ENCODE results near the gene RASGRP4. TPM values are rescaled to one million over a fixed set of nuclear protein-coding genes. Genes with fewer than 3 reads are reported as not detected.

Gene RASGRP4
- total RNA-seq, 1 donor from 2014 or later = 8.1 TPM

DNA sequence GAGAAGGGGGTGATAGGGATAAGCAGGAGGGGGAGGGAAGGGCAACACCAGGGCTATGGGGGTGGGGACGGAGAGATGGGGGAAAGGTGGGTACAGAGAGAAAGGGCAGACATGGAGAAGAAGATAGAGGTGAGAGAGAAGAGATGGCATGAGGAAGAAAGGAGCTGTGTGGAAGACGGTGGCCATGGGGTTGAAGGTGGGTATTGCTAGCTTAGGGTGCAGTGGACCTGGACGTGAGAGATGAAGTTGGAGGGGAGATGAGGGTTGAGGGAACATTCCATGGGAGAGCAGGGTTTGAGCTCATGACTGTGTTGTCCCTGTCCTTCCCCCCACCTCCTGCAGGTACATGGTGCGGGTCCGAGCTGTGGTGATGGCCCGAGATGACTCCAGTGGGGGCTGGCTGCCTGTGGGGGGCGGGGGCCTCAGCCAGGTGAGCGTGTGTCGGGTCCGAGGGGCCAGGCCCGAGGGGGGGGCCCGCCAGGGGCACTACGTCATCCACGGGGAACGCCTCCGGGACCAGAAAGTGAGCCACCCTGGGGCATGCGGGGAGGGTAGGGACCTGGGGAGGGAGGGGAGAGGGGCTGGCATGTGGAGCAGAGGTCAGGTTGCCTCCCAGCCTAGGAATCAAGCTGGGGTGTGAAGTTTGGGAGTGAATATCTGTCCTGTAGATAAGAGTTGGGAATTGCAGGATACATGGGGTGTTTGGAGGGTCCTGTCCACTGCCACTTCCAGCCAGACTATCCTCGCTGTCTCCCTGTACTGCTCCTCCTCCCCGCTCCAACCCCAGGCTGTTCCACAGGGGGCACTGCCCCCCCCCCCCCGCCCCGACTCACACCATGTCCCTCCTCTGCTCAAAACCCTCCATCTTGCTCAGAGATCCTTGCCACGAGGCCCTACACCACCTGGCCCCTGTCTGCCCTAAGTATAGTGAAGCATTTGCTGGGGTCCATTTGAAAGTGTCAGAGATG is 35.8 kb downstream of the RASGRP4 start:
- H3K4me3 Mint-ChIP-seq (ENCODE audit: unreplicated experiment) = peak overlapping the region; percentile 35
- H3K4me1 Mint-ChIP-seq (ENCODE audit: unreplicated experiment) = peaks cover 15% of the 10 kb centered on the region

DNA sequence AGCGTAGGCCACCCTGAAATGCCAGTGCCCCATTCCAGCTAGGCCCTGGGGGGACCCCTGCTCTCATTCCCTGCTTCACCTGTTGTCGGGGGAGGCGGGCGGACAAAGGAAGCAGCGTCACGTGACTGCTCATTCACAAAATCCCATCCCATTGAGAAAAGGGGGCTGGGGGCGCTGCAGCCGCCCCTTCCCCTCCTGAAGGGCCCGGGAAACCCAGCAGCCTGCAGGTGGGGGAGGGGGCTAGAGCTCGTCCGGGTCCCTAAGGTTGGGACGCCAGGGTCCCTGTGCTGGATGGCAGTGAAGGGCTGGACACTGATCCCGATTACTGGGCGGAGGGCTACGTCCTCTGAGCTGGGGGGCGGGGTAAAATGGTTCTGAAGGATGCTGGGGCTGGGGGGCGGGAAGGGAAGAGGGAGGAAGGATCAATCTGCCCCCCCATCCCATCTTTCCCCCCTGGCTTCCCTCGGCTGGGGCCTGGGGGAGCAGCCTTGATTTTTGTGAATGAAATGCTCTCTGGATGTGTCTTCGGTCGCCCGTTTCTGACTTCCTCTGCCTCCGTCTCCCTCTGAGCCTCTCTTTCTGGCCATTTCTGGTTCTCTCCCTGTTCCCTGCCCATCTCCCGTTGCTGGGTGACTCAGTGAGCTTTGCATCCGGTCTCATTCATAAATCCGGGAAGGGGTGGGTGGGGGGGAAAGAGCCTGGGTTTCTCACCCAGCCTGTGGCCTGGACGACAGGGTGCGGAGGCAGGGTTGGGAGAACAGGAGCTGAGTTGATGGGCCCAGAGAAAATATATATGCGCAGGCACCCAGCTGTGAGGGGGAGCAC is 36.7 kb downstream of the RASGRP4 start:
- H3K27ac Mint-ChIP-seq (ENCODE audit: unreplicated experiment) = no peak overlapping the region

More for the DNA sequence above, 35.8 kb downstream of the RASGRP4 start:
- peak overlapping the region; percentile 5 for H3K27ac Mint-ChIP-seq (ENCODE audit: unreplicated experiment)
- peaks cover 31% of the 10 kb centered on the region for H3K27me3 Mint-ChIP-seq (ENCODE audit: unreplicated experiment)
- DNase-seq (ENCODE audit: low spot score) = peak; percentile 22
- no peaks in the 10 kb centered on the region for H3K9me3 Mint-ChIP-seq (ENCODE audit: unreplicated experiment)
- TF ChIP-seq, protein P1, sequence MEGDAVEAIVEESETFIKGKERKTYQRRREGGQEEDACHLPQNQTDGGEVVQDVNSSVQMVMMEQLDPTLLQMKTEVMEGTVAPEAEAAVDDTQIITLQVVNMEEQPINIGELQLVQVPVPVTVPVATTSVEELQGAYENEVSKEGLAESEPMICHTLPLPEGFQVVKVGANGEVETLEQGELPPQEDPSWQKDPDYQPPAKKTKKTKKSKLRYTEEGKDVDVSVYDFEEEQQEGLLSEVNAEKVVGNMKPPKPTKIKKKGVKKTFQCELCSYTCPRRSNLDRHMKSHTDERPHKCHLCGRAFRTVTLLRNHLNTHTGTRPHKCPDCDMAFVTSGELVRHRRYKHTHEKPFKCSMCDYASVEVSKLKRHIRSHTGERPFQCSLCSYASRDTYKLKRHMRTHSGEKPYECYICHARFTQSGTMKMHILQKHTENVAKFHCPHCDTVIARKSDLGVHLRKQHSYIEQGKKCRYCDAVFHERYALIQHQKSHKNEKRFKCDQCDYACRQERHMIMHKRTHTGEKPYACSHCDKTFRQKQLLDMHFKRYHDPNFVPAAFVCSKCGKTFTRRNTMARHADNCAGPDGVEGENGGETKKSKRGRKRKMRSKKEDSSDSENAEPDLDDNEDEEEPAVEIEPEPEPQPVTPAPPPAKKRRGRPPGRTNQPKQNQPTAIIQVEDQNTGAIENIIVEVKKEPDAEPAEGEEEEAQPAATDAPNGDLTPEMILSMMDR (IDR thresholded peaks at IDR 0.05; ENCODE audit: unreplicated experiment) = no peak
- H3K36me3 Mint-ChIP-seq (ENCODE audit: low read depth, unreplicated experiment) = peaks cover 8% of the 10 kb centered on the region

DNA sequence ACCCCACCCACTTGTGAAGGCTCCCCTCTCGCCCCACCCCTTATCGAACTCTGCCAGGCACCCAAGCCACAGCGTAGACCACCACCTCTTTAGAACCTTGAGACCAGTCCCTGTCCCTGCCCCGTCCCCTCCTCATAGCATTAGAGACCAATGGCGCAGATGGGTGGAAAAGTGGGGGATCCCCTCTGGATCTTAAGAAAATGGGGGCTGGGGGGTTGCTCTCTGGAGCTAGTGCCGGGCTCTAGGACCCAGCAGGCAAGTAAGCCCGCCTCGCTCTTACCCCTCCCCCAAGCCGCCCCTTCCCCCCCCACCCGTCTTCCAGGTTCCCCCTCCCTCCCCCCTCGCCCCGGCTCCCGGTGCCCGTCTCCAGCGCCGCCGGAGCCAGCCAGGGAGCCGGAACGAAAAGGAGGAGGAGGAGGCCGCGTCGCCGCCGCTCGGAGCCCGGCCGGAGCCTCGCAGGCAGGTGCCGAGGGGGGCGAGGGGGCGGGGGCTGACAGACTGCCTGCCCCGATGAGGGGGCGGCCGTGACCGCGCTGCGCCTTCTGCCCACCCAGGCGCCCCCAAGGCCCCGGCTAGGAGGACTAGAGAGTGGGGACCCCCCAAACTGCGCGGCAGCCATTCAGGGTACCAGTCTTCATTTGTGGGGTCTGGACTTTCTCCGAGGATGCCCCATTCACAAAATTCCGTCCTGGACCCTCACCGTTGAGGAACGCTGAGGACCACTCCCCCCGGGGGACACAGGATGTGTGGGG is 37.5 kb downstream of the RASGRP4 start, which contains the start of gene SPRED3:
TSS of gene SPRED3 (plus strand) at position 349 of the 752 bp plus-strand sequence. CDS start 1,606 bp downstream, outside the sequence.
- TF ChIP-seq, protein P1 (IDR thresholded peaks at IDR 0.05; ENCODE audit: unreplicated experiment) = no peak
- Mint-ChIP-seq H3K4me3 (ENCODE audit: unreplicated experiment) (peak within 1 kb of the TSS; percentile 95), H3K27me3 (ENCODE audit: unreplicated experiment) (peaks cover 26% of the 10 kb centered on the region), H3K4me1 (ENCODE audit: unreplicated experiment) (peaks cover 12% of the 10 kb centered on the region), H3K27ac (ENCODE audit: unreplicated experiment) (peak within 1 kb of the TSS; percentile 26), H3K36me3 (ENCODE audit: low read depth, unreplicated experiment) (peaks cover 8% of the 10 kb centered on the region), H3K9me3 (ENCODE audit: unreplicated experiment) (no peaks in the 10 kb centered on the region)
- DNase-seq (ENCODE audit: low spot score) = peak; percentile 33

More for the DNA sequence above, 36.7 kb downstream of the RASGRP4 start:
- peaks cover 8% of the 10 kb centered on the region for H3K36me3 Mint-ChIP-seq (ENCODE audit: low read depth, unreplicated experiment)
- H3K9me3 Mint-ChIP-seq (ENCODE audit: unreplicated experiment) = no peaks in the 10 kb centered on the region
- H3K4me3 Mint-ChIP-seq (ENCODE audit: unreplicated experiment) = peak overlapping the region; percentile 89
- TF ChIP-seq, protein P1 (IDR thresholded peaks at IDR 0.05; ENCODE audit: unreplicated experiment) = no peak
- peaks cover 15% of the 10 kb centered on the region for H3K4me1 Mint-ChIP-seq (ENCODE audit: unreplicated experiment)
- peaks cover 27% of the 10 kb centered on the region for H3K27me3 Mint-ChIP-seq (ENCODE audit: unreplicated experiment)
- DNase-seq (ENCODE audit: low spot score) = peak; percentile 15

DNA sequence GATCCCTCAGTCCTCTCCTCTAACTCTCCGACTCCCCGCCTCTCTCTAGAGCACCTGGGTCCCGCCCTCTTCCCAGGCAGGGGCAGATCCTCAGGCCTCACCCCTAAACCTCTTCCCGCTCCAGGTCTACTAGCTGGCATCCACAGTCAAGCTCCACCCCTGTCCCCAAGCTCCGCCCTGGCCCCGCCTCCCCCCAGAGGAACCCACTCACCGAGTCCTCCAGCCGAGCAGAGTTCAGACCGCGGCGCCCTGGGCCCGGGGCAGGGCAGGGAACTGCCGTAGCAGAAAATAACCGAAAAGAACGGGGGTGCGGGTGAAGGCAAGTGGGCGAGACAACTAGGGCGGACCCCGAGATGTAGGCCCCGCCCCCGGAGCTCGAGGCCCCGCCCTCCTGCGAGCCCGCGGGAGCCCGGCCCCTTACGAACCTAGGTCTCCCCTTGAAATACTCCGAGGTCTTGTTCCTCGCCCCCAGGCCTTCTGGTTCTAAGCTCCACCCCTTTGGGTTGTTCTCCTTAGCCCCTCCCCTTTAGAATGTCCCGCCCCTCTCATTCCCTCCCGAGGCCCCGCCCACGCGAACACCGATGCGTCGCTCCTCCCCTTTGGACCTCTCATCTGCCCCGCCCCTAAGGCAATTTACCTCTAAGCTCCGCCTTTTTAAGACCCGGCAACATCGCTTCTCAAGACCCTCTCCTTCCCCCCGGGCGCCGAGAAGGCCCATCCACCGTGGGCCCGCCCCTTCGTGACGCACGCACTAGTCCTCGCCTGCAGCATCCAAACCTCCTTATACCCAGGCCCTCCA is 38.3 kb downstream of the RASGRP4 start, which contains the start of gene GGN:
TSS of gene GGN (minus strand) at position 485 of the 799 bp plus-strand sequence. CDS start 773 bp downstream, outside the sequence.
- H3K27ac Mint-ChIP-seq (ENCODE audit: unreplicated experiment) = peak within 1 kb of the TSS; percentile 26
- peak within 1 kb of the TSS; percentile 95 for H3K4me3 Mint-ChIP-seq (ENCODE audit: unreplicated experiment)
- peak; percentile 87 for DNase-seq (ENCODE audit: low spot score)
- peaks cover 27% of the 10 kb centered on the region for H3K27me3 Mint-ChIP-seq (ENCODE audit: unreplicated experiment)
- no peaks in the 10 kb centered on the region for H3K9me3 Mint-ChIP-seq (ENCODE audit: unreplicated experiment)
- peaks cover 12% of the 10 kb centered on the region for H3K4me1 Mint-ChIP-seq (ENCODE audit: unreplicated experiment)
- H3K36me3 Mint-ChIP-seq (ENCODE audit: low read depth, unreplicated experiment) = peaks cover 12% of the 10 kb centered on the region
- TF ChIP-seq, protein P1 (IDR thresholded peaks at IDR 0.05; ENCODE audit: unreplicated experiment) = no peak
